Measurements from ENCODE around the gene GNB1L.

The GNB1L gene

GRCh38 chr22:19808873-19809478 is 45.7 kb downstream of the GNB1L start:
- DNase-seq (ENCODE audit: low read depth): no peak

DNA sequence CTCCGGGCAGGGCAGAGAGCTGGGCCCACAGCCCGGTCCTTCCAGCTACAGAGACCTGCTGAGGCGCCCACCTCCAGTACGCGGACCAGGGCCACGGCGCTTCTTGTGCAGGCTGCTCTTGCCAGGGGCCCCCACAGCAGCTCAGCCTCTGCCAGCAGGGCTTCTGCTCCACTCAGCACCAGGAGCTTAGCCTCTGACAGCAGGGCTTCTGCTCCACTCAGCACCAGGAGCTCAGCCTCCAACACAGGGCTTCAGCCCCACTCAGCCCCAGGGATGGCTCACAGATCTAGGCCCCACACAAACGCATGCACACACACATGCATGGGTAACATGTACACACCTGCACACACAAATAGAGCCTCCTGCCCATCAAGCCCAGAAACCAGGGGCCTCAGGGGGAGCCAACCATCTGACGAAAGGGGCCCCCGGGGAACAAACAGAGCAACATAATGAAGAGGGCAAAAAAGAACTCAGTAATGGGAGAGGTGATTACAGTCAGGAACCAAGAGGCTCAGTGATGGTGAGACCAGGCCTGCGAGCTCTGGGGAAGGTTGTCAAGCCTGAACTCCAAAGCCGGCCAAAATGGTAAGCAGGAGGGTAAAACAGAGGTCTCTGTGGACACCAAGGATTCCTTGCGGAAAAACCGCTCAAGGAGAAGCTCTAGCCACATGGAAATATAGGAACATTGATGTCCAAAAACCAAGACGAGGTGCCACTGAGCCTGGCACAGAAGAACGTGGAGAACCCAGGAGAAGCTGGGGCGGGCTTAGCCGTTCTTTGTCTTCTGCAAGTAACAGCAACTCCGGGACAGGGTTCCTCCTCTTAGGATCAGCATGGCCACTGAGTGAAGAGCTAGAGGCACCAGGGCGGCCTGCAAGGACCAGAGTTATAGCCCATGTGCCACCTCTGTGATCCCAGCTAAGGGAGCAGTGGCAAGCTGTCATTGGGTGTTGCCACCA is 46.5 kb downstream of the GNB1L start:
- no peak for DNase-seq (ENCODE audit: low read depth)

GRCh38 chr22:19807161-19807913 is 47.3 kb downstream of the GNB1L start:
- DNase-seq (ENCODE audit: low read depth): no peak

DNA sequence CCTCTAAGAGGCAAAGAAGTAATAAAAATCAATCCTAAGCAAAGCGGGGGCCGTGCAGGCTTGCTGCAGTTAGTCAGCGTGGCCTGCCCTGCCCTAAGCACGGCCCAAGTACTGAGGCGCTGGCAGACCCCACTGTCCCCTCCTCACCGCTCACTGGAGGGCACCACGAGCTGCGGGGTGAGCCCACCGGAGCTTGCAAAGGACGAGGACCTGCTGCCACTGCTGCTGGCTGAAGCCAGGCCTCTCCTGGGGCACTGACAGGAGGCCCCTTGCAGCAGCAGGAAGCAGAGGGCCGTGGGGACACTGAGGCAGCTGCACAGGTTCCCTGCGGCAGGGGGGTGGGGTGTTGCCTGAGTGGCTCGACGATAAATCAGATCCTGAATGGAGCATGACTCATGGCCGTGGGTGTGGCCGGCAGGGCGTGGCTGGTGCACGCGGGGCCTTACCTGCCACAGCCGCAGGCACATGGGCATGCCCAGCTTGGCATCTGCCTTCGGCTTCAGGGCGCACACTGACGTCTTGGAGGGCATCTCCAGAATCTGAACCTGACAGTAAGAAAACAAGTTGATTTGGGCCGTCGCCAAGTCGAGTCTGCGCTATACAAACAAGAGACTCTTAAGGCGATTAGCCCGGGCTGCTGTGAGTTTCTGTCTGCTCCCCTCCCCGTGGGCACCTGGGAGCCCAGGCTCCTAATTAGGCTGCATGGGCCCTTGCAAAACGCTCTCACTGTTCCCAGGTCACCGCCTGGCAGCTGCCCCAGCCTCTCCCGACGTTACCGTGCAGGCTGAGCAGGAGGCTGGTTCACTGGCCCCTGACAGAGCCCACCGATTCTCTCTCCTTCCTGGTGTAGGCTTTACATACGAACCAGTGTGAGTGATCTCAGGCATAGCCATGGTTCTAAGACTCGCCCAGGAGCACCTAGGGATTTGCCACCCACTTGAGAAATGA is 48.2 kb downstream of the GNB1L start:
- DNase-seq (ENCODE audit: low read depth): no peak

DNA sequence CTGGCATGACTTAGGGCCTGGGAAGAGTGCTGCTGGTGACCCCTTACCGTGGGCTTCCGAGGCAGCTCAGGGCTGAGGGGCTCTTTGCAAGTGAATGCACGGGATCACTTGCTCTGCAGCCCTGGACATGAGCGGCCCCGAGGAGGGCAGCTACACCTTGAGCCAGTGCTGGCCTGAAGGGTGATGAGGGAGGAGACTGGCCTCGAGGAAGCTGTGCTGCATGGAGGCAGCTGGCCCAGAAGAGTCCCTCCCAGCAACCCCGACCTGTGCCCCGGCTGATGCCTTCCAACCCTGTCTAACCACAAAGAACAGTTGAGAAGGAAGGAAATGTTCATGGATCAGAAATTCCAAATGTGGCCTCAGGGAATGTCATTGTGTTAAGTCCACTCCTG is 48.9 kb downstream of the GNB1L start:
- no peak for DNase-seq (ENCODE audit: low read depth)

DNA sequence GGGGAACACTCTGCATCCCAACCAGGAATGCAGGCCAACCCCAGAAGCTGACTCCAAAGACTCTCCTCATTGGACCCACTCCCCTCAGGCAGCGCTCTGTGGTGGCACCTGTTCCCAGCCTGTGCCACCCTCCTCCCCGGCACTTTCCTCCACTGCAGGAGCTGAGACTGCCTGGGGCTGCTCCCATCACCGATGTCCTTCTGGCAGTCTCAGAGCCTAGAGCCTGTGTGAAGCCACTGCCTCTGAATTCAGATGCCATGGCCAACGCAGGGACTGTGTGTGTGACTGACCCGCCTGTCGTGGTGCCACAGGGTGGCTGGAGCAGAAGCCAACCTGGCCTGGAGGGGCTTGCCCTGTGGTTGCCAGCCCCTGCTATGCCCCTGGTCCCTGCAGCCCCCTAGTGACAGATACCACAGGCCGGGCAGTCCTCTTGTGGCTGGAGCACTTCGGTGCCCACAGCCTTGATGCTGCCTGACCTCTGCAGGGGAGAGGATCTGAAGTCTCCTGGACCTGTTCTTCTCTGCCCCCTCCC is 50.9 kb downstream of the GNB1L start:
- no peak for DNase-seq (ENCODE audit: low read depth)

- no peak for DNase-seq (ENCODE audit: low read depth)
These were observed 51.6 kb downstream of the GNB1L start for GRCh38 chr22:19802894-19803735.

GRCh38 chr22:19802001-19802893 is 52.4 kb downstream of the GNB1L start:
- no peak for DNase-seq (ENCODE audit: low read depth)

DNA sequence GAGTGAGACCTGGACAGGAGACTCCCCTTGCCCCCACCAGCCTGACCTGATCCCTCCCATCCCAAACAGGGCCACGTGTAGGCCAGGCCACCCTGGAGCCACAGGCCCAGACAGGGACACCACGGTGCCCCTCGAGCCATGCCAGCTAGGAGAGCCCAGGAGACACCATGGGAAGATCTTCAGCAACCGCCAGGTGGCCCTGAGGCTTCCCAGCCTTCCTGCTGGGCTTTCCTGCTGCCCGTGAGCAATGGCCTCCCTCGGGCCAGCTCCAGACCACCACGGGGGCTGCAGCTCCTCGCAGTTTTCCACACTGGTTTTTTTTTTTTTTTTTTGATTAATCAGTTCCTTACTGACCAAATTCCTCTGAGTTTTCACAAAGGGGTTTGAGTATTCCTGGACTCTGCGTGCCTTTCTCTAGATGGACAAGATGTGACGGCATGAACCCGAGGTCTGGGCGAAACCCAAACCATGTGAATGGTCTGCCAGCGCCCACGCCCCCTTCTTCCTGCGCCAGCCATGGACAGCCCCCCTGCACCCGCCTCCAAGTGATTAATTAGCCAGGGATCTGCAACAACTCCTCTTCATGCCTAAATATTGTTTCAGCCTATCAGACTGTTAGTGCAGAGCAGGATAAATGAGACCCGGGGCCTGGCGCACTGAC is 53.2 kb downstream of the GNB1L start:
- DNase-seq (ENCODE audit: low read depth): no peak

DNA sequence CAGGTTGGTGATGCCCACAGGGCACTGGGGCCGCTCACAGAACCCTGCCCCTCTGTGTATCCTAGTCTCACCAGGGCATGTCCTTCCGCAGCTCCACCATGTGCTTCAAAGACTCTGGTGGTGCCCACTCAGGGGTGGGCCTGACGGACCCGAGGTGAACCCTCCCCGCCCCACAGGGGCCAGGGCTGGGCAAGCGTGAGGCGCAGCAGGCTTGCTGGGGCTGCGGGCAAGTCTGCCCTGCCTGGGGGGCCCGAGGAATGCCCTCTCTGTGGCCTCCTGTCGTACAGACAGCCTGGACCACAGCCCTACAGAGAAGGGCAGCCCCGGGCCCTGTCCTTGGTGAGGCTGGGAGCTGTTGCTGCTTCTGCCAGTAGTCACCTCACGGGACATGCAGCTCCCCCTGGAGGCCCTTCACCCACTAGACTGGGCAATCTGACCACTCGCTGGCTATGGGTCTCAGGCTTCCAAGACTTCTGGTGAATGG is 53.9 kb downstream of the GNB1L start:
- no peak for DNase-seq (ENCODE audit: low read depth)

DNA sequence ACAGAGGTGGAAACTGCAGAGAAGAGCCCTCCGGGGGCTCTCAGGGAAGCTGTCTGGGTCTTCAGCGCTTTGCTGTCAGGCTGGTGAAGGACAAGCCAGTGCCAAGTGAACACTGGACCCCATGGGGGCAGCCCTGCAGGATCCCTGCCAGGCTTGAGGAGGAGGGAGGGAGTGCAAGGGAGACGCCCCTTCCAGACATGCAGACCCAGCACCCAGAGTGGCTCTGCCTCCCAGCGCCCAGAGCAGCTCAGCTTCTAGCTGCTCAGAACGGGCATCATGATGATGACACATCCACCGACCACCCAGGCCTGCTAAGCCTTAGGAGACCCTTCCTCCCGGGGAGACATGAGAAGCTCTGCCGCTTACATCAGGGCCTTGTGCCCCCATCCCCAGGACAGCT is 54.4 kb downstream of the GNB1L start:
- DNase-seq (ENCODE audit: low read depth): no peak

GRCh38 chr22:19799322-19800190 is 55.1 kb downstream of the GNB1L start:
- DNase-seq (ENCODE audit: low read depth): no peak

- no peak for DNase-seq (ENCODE audit: low read depth)
These were observed 55.8 kb downstream of the GNB1L start for GRCh38 chr22:19798891-19799293.

DNA sequence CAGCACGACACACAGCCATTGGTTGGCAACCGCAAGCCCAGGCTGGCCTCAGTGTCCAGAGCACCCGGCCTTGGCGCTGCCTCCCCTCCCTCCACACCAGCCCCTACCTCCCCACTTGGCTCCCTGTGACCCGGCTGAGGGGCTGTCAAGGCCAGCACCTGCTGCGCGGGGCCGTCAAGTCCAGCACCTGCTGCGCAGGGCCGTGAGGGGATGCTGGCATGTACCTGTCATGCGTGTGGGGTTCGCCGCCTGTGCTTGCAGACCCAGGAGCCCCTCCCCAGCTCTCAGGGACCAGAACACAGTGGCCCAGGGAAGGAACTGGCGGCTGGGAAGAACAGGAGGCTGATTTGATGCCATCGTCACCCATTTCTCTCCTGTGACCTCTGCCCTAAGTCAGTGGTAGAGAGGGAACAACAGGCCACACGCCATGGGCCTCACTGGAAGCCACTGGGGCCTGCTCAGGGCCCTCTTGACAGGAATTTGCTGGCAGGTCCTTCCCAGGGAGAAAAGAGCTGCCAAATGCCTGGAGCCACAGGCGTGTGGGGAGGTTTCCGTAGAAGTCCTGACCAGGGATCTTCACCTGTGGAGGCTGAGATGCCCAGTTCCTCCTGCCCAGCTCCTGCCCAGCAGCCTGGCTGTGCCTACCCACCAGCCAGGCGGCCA is 56.5 kb downstream of the GNB1L start:
- no peak for DNase-seq (ENCODE audit: low read depth)

GRCh38 chr22:19797086-19798002 is 57.3 kb downstream of the GNB1L start:
- no peak for DNase-seq (ENCODE audit: low read depth)

GRCh38 chr22:19796160-19796559 is 58.5 kb downstream of the GNB1L start:
- no peak for DNase-seq (ENCODE audit: low read depth)

All from stimulated activated CD8-positive, alpha-beta memory T cell treated with anti-CD3 and anti-CD28 coated beads, Interleukin-12 subunit alpha, Interleukin-12 subunit beta, amount 100 ng/mL, for 1 hour (primary cell).